Erythroblast (primary cell): ENCODE data around the gene ESRRA.
A peak's percentile ranks its signal among the peaks of the same experiment; 100 is the strongest.

Source experiments
- GATA1 ChIP-seq: IDR thresholded peaks from 2 replicates; pipeline ENCODE4 v1.6.1; 2011; ENCODE audit warnings: low read depth, mild to moderate bottlenecking, control low read depth, low read length, moderate library complexity
- POLR2A ChIP-seq: IDR thresholded peaks from 2 replicates; pipeline ENCODE4 v1.6.1; 2011; ENCODE audit warnings: mild to moderate bottlenecking, low read length

DNA sequence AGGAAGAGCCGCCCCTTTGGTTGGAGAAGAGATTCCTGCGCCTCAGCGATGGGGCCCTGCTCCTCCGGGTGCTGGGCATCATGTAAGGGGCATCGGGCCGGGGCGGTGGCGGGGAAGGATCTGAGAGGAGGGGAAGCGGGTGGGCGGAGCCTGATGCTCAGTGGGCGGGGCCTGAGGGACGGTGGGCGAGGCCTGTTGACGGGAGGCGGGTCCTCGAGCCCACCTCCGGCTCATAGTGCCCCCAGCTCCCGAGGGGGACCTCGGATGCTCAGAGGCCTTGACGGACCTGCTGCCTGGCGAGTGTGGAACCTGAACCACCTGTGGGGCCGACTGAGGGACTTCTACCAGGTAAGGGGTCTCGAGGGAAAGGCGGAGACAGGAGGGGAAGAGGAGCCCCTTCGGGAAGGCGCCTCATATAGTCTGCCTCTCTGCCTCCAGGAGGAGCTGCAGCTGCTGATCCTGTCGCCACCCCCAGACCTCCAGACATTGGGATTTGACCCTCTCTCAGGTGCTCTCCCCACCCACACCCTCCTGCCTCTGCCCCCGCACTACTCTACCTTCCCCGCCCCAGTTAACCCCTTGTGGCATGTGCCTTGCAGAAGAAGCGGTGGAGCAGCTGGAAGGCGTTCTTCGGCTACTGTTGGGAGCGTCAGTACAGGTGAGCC is 35.5 kb downstream of the ESRRA start:
- TF ChIP-seq POLR2A (peak; percentile 43), GATA1 (no peak)
